ENCODE data around the gene PTPN20.

DNA sequence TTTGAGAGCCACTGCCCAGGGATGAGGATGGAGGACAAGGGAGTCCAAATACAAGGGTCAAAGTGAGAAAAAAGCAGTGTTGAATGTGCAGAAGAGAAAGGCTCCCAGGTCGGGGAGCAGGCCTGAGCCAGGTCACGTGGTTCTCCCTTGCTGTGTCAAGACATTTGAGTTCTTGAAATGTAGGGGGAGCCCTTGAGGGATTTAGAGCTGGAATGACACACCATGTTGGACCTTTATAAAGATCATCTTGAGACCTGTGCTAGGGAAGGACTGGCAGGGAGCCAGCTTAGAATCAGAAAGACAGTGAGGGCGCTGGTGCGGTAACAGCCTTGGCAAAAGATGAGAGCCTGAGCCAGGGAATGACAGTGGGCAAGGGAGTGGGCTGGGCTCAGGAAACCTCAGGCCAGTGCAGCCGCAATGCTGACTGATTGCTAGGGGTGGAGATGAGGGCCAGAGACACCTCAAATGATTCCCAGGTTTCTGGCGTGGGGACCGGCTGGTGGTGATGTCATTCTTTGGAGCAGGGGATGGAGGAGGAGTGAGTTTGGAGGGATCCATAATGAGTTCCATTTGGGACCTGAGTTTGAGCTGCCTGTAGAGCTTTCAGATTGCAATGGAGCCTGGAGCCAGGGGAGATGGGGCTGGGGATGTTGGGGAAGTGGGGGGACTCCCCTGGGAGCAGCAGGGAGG is 120.1 kb downstream of the PTPN20 start:
- TF ChIP-seq, protein P1, sequence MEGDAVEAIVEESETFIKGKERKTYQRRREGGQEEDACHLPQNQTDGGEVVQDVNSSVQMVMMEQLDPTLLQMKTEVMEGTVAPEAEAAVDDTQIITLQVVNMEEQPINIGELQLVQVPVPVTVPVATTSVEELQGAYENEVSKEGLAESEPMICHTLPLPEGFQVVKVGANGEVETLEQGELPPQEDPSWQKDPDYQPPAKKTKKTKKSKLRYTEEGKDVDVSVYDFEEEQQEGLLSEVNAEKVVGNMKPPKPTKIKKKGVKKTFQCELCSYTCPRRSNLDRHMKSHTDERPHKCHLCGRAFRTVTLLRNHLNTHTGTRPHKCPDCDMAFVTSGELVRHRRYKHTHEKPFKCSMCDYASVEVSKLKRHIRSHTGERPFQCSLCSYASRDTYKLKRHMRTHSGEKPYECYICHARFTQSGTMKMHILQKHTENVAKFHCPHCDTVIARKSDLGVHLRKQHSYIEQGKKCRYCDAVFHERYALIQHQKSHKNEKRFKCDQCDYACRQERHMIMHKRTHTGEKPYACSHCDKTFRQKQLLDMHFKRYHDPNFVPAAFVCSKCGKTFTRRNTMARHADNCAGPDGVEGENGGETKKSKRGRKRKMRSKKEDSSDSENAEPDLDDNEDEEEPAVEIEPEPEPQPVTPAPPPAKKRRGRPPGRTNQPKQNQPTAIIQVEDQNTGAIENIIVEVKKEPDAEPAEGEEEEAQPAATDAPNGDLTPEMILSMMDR (IDR thresholded peaks at IDR 0.05), result no peak
- no peak for TF ChIP-seq POLR2A (IDR thresholded peaks at IDR 0.05)
- TF ChIP-seq POLR2AphosphoS5 (IDR thresholded peaks at IDR 0.05), result no peak
- TF ChIP-seq EP300 (IDR thresholded peaks at IDR 0.05), result no peak
